NCI-H82 treated with DMSO at 0.1 percent for 48 hours (cell line): ENCODE data around the gene PARVB.
A peak's percentile ranks its signal among the peaks of the same experiment; 100 is the strongest.
"Not testable (repeated sequence)": the region's sequence is repeated elsewhere in the genome, so short reads cannot be mapped to it uniquely, and the experiment has no call there.

Experiments used
- DNase-seq: peaks from one replicate; lab custom pipeline; 2025; ENCODE audit not compliant: unreplicated experiment; lab: John Stamatoyannopoulos, UW

The PARVB gene

DNA sequence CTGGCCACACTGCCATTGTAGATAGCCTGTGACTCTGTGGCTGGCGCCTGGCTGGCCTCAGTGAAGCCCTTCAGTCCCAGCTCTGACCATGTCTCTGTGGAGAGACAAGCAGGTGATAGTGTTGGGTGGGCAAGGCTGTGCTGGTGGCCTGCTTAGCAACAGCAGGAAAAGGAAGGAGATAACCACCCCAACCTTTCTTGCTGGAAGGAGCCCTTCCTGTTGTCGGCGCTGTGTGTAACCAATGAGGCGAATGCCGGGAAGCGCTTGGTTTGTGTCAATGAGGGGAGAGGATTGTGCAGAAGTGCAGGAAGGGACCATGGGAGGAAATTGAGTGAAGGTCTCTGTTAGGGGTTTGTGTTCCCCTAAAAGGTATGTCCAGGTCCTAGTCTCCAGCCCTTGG is 27.3 kb downstream of the PARVB start:
- no peak for DNase-seq

DNA sequence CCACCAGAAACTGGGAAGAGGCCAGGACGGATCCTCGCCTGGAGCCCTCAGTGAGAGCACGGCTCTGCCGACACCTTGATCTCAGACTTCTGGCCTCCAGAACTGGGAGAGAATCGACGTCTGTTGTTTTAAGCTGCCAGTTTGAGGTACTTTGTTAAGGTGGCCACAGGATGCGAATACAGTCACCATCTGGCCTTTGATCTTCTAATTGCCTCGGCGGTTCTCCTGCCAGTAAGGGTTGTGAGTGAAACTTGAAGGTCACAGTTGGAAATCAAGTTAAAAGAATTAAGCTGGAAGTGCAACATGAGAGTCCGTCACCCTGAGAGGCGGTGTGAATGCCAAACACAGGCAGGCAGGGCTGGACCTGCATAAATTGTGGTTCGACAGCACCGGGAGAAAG is 27.9 kb downstream of the PARVB start:
- peak; percentile 29 for DNase-seq

DNA sequence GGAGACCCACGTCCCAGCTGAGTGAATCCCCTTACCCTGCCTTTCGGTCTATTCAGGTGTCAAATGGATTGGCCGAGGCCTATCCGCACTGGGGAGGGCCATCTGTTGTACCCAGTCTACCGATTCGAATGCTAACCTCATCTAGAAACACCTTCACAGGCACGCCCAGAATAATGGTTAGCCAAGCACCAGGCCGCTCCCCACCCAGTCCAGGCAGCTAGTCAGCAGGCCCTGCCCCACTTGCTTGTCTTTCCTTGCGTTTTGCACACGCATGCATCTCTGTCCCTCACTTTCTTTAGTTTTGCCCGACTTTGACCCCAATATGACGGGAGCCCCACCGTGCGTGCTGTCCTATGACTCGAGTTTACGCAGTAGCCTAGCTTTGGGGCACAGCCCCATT is 31.7 kb downstream of the PARVB start:
- DNase-seq: no peak

DNA sequence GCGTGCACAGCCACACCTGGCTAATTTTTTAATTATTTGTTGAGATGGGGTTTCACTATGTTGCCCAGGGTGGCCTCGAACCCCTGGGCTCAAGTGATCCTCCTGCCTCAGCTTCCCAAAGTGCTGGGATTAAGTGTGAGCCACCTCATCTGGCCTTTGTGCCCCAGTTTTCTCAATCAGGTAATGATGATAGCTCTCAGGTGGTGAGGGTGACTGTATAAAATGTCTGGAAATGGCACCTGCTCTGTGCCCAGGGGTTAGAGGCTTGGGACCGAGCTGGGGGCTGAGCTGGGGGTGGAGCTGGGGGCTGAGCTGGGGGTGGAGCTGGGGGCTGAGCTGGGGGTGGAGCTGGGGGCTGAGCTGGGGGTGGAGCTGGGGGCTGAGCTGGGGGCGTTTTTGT is 32.5 kb downstream of the PARVB start:
- not testable (repeated sequence) for DNase-seq

DNA sequence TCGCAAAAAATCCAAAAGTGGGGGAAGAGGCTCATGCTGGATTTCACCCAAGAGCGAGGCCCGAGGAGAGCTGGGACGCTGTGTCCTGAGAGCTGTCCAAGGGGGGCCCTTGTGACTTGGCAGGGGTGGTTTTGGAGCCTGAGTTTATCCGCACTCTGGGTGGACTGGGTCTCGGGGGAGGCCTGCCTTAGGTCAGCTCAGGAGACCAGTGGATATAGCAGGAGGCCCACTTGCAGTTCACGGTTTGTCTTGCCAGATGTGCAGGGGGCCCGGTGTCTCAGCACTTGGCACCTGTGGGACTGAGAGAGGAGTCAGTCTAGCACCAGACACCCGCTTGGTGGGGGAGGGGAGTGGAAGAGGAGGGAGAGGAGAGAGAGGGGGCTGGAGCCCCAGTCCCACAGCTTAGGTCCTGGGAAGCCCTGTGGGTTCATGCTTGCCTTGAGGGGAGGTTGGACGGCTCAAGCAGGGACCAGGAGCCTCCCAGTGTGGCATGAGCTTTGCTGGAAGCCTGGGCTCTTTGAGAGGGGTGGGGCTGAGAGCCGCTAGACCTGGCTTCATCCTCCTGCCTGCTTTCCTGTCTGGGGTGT is 33.4 kb downstream of the PARVB start:
- no peak for DNase-seq

DNA sequence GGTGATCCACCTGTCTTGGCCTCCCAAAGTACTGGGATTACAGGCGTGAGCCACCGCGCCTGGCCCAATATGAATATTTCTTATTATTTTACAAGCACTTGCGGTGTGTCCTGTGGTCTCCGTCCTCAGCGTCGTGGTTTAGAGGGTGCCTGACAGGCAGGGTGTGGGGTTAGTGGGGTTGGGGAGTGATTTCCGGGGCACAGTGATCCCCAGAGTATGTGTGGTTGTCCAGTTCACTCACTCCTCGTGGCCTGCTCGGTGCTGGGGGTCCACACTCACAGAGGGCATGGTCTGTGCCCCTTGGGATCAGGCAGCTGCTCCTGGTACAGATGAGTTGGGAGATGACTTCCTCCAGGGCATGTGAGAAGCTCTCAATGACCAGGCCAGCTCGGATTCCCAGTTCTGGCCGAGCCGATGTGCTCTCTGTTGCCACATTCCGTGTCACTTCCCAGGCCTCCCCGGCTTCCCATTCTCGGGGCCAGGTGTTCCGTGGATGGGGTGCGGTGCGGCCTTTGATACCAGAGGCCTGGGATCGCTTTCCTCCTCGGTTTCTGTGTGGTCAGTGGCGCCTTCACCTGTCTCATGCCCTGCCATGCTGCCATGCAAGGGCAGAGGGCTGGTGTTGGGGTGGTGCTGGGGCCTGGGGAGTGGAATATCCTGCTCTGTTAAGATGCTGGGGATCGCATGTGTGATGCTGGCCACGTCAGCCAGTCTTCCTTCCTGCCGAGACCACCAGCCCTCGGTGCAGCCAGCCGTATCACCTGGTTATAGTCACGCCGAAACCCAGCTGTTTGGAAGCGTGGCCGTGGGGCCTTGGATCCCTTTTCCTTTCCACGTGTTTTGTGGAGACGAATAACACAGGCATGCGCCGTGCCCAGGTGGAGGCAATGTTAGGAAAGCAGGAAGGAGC is 39.6 kb downstream of the PARVB start:
- no peak for DNase-seq

DNA sequence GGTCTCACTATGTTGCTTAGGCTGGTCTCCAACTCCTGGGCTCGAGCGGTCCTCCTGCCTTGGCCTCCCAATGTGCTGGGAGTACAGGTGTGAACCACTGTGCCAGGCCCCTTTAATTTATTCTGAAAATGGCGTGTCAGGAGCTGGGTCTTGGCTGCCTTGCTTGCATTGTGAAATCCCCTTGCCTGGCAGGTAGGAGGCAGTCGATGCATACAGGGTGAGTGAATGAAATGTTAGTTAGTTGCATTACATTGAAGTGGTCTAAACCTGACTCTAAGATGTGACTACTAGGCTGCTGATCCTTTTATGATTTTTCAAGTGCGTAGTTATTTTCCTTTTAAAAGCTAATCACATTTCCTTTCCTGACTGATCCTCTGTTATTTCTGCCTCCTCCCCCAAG is 42.9 kb downstream of the PARVB start:
- DNase-seq: no peak

DNA sequence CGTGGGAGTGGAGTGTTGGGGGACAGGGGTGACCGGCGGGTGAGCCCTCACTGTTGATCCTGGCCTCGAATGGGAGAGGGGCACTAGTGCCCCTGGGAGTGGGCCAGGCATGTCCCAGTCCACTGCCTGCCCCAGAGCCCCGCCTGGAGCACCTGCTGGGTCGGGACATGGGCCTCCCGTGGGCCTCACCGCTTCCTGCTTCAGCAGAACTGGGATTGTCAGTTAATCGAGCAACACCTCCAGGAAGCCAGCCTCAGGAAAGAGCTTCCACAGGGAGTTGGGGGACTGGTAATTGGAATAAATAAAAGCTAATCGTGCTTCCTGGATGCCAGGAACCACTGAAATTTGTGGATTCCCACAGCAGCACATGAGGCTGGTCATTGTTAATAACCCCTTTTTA is 43.8 kb downstream of the PARVB start:
- no peak for DNase-seq

DNA sequence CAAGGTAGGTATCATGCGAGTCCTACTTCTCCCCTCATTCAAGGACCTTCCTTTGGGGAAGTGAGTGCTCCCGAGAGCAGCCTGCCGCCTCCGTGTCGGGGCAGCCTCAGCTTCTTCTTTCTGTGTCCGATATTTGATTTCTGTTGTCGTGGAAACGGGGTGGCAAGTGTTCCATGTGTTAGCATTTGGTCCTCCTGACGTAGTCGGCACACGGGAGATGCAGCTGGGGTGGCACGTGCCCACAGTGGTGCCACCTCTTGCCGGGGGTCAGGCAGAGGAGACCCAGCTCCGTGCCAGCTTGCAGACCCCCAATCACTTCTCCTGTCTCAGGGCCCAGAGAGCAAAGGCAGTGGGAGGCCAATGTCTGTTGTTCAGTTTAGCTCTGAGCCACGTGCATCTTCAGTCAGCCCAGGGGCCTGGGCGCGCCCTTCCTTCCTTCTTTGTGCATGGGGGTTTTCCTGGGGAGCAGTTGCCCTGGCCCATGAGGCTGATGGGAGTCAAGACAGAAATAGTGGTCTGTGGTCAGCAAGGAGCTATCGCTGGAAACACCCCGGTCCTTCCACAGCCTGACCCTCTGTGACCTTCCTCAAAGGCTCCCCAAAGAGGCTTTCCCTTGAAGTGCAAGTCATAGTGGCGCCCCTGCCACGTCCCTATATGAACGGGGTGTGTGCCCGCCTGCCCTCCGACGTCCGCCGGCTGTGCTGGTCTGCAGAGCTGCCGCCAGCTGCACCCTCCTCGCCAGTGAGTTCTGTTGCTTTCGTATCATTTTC is 44.5 kb downstream of the PARVB start:
- no peak for DNase-seq

DNA sequence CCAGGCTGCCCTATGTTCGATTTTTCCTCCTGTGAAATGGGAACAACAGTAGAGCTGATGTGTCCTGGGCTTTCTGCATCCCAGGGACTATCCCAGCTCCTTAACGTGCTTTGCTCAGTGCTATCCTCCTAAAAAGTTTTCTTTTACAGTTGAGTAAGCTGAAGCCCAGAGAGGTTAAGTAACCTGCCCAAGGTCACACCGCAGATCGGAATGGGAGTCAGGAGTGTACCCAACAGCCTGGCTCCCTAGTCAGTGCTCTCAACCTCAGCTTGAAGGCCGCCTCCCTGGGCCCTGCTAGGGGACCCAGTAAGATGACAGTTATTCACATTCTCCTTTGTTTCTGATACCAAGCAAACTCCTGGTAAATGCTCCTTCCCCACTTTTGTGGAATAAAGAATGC is 45.9 kb downstream of the PARVB start:
- DNase-seq: no peak

DNA sequence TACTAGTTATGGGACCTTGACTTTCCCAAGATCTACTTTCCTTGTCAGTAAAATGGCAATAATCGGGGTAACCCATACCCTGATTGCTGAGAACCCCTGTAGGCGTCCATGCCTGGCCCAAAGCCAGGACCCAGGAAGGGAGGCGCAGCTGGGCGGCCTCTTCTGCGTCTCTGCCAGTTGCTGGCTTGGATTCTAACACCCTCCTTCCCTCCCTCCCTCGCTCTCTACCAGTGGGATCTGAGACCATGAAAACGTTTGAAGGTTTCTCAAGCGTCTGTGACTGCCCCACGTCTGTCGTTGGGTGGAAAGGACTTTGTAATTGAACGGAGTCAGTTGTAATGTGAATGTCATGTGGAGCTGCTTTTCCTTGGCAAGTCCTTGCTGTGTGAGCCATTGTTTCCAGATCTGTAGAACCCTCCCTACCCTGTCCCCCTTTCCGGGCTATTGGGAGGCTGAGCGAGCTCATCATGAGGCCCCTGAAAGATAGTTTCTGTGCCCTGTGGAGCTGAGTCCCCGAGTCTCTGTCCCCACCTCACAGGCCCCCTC is 47.8 kb downstream of the PARVB start:
- no peak for DNase-seq

DNA sequence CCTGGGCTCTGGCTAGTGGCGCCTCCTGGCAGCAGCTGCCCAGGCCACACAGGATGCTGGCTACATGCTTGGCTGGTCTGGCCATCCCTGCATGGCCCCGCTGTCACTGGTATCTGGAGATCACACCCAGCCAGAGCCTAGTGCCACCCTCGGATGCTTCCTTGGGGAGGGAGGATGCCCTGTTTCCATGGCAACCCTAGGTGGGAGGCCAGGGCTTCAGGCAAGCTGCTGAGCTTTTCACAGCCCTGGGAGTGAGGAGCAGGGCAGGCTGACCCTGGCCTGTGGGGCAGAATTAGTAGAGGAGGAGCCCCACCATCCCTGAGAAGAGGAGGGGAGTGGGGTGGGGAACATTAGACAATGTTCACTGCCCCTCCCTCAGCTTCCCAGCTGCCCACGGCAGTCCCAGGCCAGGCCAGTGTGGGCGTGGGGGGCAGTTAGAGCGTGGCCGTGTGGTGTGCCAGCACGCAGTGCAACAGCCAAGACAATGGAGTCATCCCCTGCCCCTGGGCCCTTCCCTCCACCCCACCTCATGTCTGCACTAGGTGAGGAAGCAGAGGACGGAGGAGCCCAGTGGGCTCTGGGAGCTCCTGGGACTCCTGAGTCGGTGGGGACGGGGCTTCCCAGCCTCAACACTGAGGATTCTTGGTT is 50.4 kb downstream of the PARVB start:
- no peak for DNase-seq

DNA sequence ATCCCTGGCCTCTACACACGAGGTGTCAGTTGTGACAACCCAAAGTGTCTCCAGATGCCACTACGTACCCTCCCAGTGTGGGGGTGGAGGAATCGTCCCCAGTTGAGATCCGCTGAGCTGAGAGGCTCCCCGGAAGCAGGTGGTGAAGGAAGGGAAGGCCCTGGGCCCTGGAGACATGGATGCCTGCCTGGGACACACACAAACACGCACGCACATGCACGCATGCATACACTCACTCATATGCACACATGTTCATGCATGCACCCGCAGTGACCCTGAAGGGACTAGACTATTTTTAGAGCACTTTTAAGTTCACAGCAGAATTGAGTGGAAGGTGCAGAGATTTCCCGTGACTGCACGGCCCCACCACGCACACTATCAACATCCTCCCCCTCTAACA is 50.9 kb downstream of the PARVB start:
- DNase-seq: no peak

DNA sequence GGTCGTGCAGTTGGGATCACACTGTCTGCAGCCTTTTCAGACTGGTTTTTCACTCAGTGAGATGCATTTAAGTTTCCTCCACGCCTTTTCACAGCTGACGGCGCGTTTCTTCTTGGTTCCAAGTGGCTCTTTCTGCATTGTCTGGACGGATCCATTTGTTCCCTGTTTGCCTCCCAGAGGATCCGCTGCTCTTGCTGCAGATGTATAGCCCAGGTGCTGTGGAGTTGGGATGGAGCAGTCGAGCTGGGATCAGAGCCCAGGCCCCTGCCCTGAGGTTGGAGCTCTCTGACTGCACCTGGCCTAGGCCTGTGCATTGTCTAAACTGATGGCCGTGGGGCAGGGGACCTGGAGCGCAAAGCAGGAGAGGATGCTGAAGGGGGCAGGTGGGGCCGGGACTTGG is 51.6 kb downstream of the PARVB start:
- DNase-seq: no peak

DNA sequence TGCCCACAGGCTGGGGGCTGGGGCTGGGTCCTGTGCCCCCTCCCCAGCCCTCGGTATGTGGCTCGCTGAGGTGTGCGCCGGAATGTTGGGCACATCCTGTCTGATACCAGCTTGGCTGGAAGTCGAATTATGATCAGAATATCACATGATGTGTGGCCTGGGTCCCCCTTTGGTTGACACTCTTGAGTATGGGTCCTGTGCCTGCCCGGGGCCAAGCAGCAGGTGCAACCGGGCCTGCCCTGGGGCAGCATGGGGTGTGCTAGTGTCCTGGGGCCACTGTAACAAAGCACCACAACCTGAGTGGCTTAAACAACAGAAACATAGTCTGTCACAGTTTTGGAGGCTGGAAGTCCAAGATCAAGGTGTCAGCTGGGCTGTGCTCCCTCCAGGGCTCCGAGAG is 52.7 kb downstream of the PARVB start:
- no peak for DNase-seq

DNA sequence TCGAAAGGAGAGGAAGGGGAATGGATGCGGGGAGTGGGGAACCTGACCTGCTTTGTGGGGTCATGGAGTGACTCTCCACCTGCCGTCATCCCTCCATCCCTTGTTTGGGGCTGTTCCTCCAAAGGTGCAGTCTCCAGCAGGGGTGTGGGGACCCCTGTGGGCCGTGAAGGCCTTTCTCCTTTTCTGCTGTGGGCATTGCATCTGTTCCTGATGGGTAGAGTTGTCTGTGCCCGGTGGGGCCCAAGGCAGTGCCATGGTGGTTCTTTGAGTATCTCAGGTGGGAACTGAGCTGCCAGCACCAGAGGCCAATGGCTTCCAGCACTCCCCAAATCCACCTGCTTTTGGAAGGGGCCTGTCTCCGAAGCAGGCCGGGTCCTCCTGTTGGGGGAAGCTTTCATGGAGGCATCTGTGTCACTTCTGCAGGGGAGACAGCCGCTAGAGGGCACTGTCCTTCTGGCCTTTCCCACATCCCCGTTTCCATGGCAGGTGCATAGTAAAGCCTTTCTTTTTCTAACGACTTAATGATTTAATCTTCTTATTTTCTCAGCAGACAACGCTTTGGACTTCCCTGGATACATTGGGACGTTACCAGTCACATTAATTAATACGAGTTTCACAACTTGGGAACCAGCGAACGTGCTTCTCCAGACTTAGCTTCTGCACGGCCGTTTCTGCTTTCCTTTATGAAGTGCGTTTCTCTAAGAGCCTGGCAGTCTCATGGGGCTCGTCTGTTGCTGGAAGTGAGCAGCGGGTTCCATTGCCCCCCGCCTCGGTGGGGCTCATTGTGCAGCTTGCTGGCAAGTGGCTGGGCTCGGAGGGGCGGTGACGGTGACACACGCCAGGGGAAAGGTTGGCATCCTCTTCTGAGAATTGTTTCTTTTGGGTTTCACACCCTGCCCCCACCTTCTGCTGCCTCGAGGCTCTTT is 57.1 kb downstream of the PARVB start:
- DNase-seq: peak; percentile 84

DNA sequence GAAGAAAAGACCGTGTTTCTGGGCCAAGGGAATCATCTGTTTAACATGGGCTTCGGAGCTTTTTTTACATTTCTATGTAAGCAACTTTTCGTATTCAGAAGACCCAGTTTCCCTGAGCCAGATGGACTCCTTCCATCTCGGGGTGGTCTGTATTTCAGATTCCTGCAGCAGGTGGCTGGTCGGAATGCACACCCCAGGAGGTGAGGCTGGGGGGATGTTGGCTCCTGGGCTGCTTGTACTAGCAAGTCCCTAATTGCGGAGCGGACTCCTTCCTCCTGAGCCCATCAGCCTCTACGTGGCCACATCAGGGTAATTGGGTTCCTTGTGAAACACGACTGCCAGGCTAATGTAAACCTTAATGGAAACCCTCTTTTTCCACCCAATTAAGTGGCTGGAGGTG is 58.7 kb downstream of the PARVB start:
- DNase-seq: no peak

DNA sequence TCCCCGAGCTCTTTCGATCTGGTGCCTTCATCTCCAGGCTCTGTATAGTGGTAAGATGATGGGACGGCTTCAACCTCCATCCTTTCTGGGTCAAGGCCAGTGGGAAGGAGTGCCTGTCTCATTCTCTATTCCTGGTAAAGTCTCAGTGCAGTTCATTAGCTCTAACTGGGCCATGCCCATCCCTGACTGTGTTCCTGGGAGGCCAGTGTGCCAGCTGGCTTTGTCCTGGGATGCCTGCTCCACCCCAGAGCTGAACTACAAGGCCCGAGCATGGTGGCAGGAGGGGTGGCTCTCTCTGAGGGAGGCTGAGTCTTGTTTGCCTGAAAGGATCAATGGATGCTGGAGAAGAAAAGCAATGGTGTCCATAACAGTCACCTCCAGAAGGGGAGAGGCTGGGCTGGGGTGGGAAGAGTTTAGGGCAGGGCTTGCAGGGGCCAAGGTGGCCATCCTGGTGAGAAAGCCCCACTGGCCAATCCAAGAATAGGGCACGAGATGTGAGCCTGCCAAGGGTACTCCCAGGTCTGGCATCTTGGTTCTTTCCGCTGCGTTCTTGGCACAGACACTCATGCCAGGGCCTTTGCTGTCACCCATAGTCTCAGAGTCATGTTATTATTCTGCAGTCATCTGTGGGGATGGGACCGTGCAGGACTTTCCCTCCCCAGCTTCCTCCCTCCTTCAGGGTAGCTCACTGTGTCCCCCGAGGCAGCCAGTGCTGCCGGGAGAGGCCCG is 60.1 kb downstream of the PARVB start:
- no peak for DNase-seq

DNA sequence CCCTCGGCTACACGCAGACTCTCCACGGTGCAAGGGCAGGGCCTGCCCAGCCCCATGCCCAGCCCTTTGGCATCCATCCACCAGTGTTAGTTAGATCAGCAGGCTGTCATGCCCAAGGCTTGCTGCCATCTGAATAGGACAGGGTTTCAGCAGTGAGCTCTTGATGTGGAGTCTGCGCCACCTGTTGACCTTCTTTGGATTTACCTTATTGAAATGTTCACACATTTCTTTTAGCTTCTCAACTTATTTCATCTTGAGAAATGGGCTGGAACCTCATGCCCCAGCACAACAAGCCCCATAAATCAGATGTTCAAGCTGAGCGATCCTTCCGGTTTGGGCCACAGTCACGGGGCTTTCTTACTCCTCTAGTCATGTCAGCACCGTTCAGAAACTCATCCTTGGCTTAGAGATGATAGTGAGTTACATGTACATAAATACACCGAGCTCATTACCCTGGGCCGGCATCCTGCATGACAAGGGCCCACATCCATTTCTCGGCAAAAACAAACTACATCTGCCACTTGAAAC is 61.7 kb downstream of the PARVB start:
- no peak for DNase-seq
